RWPE1 (cell line): ENCODE data around the gene LAMTOR5.

Experiments used
- CTCF ChIA-PET: fragments of 350-600 bp; sonication (Branson Sonifier 250); formaldehyde crosslinking; extraction: SDS; loops from one replicate; lab custom pipeline; 2021; lab: Yijun Ruan, JAX
- POLR2A ChIA-PET: fragments of 400-600 bp; formaldehyde crosslinking; extraction: SDS; loops from one replicate; lab custom pipeline; 2020; ENCODE audit warnings: antibody characterized with exemption; ENCODE audit not compliant: low non-redundant PET; lab: Yijun Ruan, JAX
- DNase-seq: peaks from one replicate; pipeline ENCODE4 v3.0.0; 2012; ENCODE audit warnings: low spot score
- H3K27ac ChIP-seq: fragments of 450-650 bp; 2 replicates; pipeline ENCODE4 v1.5.1; 2017
- TF ChIP-seq, protein P1 (sequence below): fragments of 450-650 bp; conservative IDR thresholded peaks from 2 replicates; pipeline ENCODE4 v1.5.1; 2017; ENCODE audit warnings: low read depth, mild to moderate bottlenecking

Gene LAMTOR5

GRCh38 chr1:110361856-110362255 lies 45.6 kb downstream of the LAMTOR5 start:
- DNase-seq, result no peak
- TF ChIP-seq, protein P1, sequence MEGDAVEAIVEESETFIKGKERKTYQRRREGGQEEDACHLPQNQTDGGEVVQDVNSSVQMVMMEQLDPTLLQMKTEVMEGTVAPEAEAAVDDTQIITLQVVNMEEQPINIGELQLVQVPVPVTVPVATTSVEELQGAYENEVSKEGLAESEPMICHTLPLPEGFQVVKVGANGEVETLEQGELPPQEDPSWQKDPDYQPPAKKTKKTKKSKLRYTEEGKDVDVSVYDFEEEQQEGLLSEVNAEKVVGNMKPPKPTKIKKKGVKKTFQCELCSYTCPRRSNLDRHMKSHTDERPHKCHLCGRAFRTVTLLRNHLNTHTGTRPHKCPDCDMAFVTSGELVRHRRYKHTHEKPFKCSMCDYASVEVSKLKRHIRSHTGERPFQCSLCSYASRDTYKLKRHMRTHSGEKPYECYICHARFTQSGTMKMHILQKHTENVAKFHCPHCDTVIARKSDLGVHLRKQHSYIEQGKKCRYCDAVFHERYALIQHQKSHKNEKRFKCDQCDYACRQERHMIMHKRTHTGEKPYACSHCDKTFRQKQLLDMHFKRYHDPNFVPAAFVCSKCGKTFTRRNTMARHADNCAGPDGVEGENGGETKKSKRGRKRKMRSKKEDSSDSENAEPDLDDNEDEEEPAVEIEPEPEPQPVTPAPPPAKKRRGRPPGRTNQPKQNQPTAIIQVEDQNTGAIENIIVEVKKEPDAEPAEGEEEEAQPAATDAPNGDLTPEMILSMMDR, result no peak
- CTCF ChIA-PET, result interaction anchor here (0.7 kb wide), 1 partner anchor 24 kb away, joined by 5 read pairs; no protein-coding TSS in a partner anchor
- no peak overlapping the region for H3K27ac ChIP-seq
- POLR2A ChIA-PET, result no interaction called here

- POLR2A ChIA-PET, result no interaction called here
- DNase-seq, result no peak
- CTCF ChIA-PET, result no interaction called here
- TF ChIP-seq, protein P1, result no peak
- no peak overlapping the region for H3K27ac ChIP-seq
These were observed 47.1 kb downstream of the LAMTOR5 start for GRCh38 chr1:110360431-110360830.

- ChIA-PET POLR2A (no interaction called here), CTCF (interaction anchor here (0.7 to 1.3 kb wide), 2 partner anchors 56 to 159 kb away, joined by 3 to 6 read pairs; no protein-coding TSS in a partner anchor)
- TF ChIP-seq, protein P1, result no peak
- H3K27ac ChIP-seq, result no peak overlapping the region
- DNase-seq, result peak; percentile 70
These were observed 51.1 kb downstream of the LAMTOR5 start for GRCh38 chr1:110356379-110356778.

DNA sequence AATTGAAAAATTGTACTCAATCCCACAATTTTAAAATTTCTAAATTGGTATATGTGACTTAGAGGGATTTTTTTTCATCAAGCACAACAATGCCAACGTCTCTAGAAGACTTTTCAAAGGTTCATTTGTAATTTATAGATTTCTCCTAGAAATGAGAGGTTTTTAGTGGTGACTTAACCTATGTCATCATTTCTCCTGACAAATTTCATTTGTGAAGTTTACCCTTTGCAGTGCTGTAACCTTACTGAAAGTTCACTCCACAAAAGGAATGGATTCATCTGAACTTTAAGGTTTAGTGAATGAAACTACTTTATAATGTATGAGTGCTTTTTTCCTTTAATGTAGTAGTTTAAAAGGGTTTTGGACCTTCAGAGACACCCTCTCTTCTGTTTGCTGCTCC lies 52.2 kb downstream of the LAMTOR5 start:
- TF ChIP-seq, protein P1, result no peak

More for the DNA sequence above, 52.2 kb downstream of the LAMTOR5 start:
- H3K27ac ChIP-seq, result no peak overlapping the region
- DNase-seq, result no peak
- POLR2A ChIA-PET, result no interaction called here
- CTCF ChIA-PET, result no interaction called here
